HG02852 (cell line): ENCODE measurements around the gene ENTPD5.

Experiments used
- ATAC-seq: cut with Tn5 transposase; IDR thresholded peaks from one replicate; pipeline ENCODE4 v1.9.1; 2021; ENCODE audit warnings: mild to moderate bottlenecking, moderate library complexity; ENCODE audit not compliant: unreplicated experiment

The ENTPD5 gene, protein sequence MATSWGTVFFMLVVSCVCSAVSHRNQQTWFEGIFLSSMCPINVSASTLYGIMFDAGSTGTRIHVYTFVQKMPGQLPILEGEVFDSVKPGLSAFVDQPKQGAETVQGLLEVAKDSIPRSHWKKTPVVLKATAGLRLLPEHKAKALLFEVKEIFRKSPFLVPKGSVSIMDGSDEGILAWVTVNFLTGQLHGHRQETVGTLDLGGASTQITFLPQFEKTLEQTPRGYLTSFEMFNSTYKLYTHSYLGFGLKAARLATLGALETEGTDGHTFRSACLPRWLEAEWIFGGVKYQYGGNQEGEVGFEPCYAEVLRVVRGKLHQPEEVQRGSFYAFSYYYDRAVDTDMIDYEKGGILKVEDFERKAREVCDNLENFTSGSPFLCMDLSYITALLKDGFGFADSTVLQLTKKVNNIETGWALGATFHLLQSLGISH

DNA sequence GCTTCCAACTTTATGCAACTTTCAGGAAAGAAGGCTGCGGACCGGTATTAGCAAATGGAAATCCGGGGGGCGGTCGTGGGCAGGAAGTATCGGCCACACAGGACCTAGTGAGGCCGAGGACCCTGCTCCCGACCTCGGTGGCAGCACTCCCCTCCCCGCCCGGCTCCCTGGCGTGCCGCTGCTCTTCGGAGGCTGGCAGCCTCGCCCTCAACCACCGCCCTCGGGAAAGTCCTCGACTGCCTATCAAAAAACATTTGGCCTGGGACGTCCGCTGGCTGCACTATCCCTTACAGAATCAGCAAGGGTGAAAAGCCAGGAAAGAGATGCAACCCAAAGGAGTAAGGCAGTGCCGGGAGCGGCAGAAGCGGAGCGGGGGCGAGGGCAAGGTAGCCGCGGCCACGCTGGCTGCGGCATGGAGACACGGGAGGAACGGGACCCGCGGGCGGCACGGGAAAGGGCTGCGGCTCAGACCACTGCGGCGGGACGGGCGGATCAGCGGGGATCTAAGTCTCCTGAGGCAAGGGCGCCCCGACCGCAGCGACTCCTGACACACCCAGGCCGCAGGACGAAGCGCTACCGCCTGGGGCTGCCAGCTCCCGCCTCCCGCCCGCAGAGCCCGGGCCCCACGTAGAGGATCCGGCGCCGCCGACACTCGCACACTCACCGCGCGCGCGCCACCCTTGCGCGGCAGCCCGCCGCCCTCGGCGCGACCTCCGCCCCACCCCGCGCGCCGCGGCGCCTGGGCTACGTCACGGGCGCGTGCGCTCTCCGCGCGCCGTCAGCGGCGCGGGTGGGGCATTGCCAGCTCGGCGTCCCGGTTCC is at the start of gene ENTPD5, which contains the start of gene BBOF1:
ENTPD5 (minus strand) TSS at position 703 of the 822 bp plus-strand sequence. CDS start 31,186 bp downstream, outside the sequence.
BBOF1 (plus strand) TSS at position 764 of the 822 bp plus-strand sequence. CDS start 130 bp downstream, outside the sequence.
- ATAC-seq = peak; percentile 86

DNA sequence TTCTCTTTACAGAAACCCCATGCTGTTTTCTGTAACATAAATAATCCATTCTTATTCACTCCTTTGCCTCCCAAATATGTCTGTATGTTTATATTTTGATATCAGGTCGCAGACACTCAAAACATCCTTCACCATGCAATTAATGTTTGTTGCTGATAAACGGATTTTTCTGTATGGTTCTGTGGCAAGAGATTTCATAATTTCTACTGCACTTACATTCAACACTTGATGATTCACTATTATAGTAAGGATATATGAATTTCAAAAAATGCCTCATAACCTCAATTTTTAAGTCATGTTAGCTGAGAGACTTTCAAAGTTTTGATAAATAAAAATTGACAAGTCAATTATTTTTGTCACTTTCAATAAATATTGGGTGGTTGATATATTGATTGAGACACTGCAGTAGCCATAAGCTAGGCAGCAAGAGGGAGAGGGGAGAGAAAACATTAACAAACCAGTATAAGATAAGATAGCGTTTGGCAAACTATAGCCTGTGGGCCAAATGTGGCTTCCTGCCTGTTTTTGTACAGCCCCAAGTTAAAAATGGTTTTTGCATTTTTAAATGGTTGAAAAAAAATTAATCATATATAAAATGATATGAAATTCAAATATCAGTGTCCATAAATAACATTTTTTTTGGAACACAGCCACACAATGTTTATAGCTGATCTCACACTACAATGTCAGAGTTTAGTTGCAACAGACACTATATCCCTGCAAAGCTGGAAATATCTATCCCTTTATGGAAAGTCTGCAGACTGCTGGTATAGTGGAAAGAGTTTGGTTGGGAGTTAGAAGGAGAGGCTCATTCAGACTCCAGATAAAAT is 46.9 kb upstream of the ENTPD5 start:
- no peak for ATAC-seq

DNA sequence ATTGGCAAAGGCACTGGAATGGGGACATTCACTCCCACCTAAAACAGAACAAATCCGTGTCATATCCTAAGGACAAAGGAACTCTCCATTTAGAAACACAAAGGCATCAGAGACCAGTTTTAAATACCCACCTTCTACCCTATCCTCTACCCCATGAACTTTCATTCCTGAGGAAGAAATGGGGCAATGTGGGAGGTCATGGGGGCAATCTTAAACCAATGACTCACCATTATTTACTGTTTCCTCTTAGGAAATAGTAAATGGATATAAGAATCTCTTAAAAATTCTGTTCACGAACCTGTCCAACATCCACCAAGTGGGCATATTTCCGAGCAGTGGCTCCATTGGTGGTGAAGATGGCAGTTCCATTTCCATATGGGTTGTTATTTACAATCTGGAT is 45.8 kb upstream of the ENTPD5 start:
- no peak for ATAC-seq

DNA sequence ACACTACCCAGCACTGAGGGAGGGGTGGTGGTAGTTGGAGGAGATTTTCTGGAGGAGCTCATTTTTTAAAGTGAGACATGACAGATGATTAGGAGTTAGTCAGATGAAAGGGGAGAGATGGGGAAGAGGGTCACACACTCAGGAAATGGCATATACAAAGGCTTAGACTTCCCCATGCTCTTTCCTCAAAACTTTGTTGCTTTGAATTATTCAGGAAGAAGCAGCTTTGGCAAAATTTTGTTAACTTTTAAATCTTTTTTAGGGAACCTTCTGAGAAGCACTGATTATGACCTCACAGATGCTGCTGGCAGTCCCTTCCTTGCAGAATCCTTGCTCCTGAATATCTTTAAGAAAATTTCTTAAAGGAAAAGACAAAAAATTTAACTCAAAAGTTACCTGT is 45.3 kb upstream of the ENTPD5 start:
- no peak for ATAC-seq

DNA sequence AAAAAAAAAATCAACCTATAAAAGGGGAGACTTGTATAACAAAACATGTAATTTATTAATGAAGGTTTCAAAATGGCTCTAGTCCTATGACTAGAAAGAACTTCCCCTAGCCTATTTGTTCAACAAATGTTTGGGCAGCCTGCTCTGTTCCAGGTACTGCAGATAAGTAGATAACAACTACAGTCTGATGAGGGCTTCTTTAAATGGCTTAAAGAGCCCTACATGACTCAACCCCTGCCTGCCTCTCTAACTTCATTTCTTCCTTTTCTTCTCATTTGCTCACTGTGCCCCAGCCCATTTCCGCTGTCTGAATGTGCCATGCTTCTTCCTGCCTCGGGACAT is 43.7 kb upstream of the ENTPD5 start:
- no peak for ATAC-seq

DNA sequence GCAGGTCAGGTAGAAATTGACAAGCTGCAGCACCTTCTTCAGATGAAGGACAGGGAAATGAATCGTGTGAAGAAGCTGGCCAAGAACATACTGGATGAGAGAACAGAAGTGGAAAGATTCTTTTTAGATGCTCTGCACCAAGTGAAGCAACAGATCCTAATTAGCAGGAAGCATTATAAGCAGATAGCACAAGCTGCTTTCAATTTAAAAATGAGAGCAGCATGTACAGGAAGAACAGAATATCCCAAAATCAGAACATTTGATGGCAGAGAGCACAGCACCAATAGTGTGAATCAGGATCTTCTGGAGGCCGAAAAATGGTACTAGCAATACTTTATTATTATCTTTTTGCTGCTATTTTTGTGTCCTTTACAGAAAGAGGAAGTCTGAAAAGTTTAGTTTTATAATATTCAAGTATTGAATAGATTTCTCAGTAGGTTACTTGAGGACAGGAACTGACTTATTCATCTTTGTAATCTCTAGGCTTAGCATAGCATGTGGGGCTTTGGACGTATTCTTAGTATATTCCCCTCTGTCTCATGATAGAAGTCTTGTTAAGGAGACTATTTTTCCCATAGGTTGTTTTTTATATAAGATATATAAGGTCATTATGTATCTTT is 30.9 kb upstream of the ENTPD5 start:
- no peak for ATAC-seq

DNA sequence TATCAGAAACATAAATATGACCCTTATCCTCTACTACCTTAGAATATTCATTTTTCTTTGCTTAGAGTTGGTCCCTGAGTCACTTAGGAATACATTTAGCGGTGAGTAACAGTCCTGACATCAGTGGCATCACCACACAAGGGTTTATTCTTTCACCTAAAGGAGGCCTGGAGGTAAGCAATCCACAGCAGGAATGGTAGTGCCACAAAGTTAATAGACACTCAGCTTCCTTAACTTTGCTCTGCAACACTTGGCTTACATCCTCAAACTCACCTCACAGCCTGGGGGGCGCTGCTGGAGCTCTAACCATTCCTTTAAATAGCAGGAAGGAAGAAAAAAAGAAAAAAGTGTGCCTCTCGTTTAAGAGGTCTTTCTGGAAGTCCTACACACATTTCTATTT is 29.2 kb upstream of the ENTPD5 start:
- ATAC-seq = no peak

DNA sequence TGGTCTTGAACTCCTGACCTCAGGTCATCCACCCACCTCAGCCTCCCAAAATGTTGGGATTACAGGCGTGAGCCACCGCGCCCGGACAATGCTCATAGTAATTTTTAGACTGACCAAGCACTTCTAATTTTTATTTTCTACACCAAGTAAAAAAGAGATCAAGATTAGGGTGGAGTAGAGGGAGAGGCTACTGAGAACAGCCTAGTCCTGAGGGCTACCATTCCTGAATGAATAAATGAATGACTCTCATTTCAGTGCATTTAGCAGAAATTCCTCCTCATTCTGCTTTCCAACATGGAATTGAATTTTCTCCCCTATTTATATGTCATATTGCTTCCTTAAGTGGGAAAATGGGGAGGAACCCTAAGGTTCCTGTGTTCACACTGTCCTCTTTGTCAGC is 26.4 kb upstream of the ENTPD5 start:
- no peak for ATAC-seq

DNA sequence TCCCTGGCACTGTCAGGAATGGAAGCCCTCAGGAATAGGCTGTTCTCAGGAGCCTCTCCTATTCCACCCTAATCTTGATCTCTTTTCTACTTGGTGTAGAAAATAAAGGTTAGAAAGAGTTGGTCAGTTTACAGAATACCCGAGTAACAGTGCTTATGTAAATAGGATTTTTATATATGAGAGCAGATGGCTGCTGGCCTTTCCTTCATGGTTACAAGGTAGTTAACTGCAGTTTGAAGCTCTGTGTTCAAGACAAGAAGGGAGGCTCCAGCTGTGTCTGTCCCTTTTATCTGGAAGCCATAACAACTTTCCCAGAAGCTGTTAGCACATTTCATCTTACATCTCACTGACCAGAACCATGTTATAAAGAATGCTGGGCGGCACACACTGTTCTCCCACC is 23.2 kb upstream of the ENTPD5 start:
- ATAC-seq = no peak

DNA sequence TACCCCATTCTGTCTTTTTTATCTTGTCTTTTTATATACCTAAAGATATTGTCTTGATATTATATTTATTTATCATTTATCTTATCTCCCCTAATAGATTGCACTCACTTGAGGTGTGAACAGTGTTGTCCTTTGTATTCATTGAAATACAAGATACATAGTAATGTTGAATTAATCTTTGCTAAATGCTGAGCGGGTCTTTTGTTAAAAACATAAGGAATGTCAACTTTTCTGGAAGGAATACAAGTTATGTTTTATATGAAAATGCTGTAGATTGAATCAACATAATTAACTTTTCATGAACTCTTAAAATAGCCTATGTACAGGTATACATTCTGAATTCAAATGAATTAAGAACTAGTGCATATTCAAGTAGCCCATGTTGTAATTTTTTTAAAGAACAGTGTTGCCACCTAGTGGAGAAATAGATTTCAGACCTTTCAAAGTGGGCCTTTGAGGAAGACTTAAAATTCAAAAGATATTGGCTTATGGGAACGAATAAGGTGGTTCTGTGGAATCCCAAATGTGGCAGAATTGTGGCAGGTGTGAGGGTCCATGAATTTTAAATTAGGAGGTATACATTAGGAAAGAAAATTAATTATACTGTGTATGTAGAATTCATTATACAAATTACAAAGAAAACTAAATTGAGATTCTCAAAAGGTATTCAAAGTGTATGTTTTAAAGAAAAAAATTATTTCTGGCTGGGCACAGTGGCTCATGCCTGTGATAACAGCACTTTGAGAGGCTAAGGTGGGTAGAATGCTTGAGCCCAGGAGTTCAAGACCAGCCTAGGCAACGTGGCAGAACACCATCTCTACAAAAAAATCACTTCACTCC is 19.2 kb upstream of the ENTPD5 start:
- no peak for ATAC-seq

DNA sequence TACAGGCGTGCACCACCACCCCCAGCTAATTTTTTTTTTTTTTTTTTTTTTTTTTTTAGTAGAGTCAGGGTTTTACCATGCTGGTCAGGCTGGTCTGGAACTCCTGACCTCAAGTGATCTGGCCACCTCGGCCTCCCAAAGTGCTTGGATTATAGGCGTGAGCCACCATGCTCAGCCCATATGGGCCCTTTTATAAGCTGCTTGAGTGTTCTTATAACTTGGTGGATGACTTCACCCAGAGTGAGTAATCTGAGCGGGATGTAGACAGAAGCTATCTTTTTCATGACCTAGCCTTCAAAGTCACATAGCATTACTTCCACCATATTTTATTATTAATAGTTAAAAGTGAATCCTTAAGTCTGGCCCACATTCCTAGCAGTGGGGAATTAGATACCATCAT is 16.5 kb upstream of the ENTPD5 start:
- ATAC-seq = no peak

DNA sequence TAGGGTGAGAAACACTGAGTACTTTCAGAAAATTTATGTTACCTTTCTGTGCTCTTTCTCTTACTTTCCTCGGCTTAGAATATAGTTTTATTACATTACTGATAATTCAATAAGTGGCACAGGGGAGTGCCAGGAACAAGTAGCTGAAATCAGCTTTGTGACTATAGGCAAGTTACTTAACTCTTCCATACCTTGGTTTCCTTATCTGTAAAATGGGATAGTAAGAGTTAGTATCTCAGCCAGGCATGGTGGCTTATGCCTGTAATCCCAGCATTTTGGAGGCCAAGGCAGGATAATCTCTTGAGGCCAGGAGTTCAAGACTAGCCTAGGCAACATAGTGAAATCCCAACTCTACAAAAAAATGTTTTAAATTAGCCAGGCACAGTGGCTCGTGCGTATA is 15.5 kb upstream of the ENTPD5 start:
- ATAC-seq = no peak

DNA sequence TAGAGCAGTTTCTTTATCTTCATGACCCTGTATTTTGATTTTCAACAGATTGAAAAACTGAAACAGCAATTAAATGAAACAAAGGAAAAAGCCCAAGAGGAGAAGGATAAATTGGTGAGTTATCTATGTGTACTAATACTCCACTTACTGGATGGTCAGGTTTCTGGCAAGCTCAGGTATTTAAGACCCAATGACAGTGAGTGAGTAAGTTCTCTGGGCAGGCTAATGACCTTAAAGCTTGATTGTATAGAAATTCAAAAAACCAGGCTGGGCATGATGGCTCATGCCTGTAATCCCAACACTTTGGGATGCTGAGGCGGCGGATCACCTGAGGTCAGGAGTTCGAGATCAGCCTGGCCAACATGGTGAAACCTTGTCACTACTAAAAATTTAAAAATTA is 10.0 kb upstream of the ENTPD5 start:
- ATAC-seq = no peak

DNA sequence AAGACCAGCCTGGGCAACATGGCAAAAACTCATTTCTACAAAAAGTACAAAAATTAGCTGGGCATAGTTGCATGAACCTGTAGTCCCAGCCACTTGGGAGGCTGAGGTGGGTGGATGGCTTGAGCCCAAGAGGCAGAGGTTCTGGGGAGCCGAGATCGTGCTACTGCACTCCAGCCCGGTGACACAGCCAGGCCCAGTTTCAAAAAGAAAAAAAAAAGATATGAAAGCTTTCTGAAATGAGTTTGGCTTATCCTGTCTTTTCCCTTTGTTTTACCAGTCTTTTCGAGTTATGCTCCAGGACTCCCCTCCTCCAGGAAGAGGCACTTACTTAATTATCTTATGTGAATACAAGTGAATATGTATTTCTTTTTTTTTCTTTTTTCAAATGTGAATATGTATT is 3.3 kb upstream of the ENTPD5 start:
- ATAC-seq = no peak

DNA sequence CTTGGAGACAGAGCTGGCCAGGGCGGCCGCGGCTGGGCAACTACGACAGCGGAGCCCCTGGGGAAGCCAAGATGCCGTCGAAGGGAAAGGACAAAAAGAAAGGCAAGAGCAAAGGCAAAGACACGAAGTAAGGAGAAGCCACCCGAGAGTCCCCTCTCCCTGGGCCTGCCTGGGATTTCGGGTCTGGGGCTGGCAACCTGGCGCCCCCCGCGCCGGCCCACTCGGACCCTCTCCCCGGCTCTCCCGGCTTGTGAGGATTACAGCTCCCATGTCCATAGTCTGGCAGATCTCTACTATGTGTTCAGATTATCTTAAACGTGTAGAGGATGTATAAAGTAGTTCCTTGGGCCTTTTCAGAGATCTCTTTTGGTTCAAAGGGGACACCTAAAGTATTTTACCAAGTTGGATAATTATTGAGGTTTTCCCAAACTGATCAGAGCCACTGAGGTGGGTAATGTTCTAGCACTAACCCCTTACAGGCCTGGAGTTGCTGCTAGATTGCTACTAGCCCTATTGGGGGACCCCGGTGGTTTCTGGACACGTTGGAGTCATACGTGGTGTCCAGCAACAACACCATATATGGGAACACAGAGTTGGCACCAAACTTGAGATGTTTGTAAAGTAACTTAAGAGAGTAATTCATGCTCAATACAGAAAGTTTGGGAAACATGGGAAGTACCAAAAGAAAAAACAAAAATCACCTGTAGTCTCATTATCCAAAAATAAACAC is 485 bp upstream of the ENTPD5 start:
- no peak for ATAC-seq

DNA sequence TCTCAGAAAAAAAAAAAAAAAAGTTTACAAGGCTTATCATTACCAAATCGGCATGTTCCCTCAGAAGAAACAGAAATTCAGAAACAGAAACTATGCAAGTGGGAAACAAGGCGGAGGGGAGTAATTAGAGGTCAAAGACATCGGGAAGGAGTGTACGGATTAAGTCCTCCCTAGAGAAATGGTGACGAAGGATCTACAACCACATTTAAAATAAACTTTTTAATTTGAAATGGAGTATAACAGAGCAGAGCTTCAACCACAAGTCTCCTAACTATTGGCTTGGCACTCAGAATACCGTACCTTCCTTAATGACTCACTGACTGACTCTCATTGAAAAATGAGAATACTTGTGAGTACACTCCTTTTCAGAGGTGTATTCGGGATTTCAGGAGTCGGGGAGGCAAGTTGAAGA is 908 bp downstream of the ENTPD5 start:
- peak; percentile 11 for ATAC-seq

DNA sequence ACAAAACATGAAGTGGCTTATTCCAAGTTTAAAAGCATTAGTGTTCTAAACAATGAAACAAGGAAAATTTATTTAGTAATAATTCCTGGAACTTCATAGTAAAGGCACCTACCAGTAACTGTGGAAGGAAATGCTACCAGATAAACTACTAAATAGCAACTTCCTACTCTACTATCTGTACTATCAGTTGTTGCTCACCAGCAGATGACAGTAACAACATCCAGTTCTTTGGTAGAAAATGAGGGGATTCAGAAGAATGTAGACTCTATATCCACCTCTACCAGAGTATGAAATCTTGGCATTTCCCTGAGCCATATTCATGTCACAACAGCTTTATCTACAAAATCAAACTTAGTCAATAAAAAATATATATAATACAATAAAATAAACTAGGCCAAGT is 3.1 kb downstream of the ENTPD5 start:
- no peak for ATAC-seq

DNA sequence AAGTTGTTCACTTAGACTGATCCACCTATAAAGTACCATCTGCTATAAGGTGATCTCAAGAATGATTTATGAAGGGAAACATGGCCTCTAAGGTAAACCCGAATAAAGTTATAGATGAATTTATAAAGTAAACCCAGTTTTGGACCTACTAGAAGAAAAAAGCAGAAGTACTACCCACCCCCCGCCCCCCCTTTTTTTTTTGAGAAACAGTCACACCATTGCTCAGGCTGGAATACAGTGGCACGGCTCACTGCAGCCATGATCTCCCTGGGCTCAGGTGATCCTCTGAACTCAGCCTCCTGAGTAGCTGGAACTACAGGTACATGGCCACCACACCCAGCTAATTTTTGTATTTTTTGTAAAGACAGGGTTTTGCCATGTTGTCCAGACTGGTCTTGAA is 3.9 kb downstream of the ENTPD5 start:
- no peak for ATAC-seq

DNA sequence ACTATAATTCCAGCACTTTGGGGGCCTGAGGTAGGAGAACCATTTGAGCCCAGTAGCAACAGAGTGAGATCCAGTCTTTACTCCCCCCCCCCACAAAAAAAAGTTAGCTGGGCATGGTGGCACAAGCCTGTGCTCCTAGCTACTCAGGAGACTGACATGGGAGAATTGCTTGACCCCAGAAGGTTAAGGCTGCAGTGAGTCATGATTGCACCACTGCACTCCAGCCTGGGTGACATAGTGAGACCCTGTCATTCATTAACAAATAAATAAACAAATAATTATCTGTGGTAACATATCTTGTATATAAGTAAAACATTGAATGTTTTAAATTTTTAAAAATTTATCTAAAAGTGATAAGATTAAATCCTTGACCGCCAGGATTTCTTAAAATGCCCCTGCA is 4.8 kb downstream of the ENTPD5 start:
- no peak for ATAC-seq
